Tibial artery (tissue), 4 donors: ENCODE results near the gene IGFBP4.

ENCODE experiments used
- DNase-seq, 2 donors: peaks; one replicate each; pipeline ENCODE4 v3.0.0-alpha.2; 2019
- H3K27ac ChIP-seq, 2 donors: fragments of 200-600 bp; sonication (generic) in 1 of 2; 1 replicate in 1 of 2; 2 replicates in 1 of 2; pipeline ENCODE4 v1.5.1; 2018 to 2019; ENCODE audit warnings: mild to moderate bottlenecking in 1 of 2
- H3K27me3 ChIP-seq, 2 donors: fragments of 200-600 bp; sonication (generic) in 1 of 2; one replicate each; pipeline versions ENCODE4 v1.5.1 to v1.6.0; 2016 to 2019
- H3K36me3 ChIP-seq, 3 donors: fragments of 200-600 bp; sonication (generic) in 2 of 3; one replicate each; pipeline ENCODE4 v1.5.1; 2016 to 2019; ENCODE audit warnings: mild to moderate bottlenecking in 2 of 3
- H3K4me1 ChIP-seq, 4 donors: fragments of 200-600 bp; sonication (generic) in 2 of 4; 1 replicate in 3 of 4; 2 replicates in 1 of 4; pipeline ENCODE4 v1.5.1; 2016 to 2019
- H3K4me3 ChIP-seq, 2 donors: fragments of 200-600 bp; sonication (generic) in 1 of 2; 1 replicate in 1 of 2; 2 replicates in 1 of 2; pipeline ENCODE4 v1.5.1; 2018 to 2019; ENCODE audit warnings: mild to moderate bottlenecking in 2 of 2
- H3K9me3 ChIP-seq, 3 donors: fragments of 200-600 bp; sonication (generic) in 1 of 3; one replicate each; pipeline ENCODE4 v1.5.1; 2016 to 2019
- intact Hi-C: fragments of 100-400 bp; cut with DNase I; formaldehyde crosslinking; loops from one replicate; pipeline ENCODE4 v1.15.0; 2023; ENCODE audit warnings: low total_unique reads
- TF ChIP-seq, protein P1 (sequence below), 2 experiments: fragments of 200-600 bp in 1 of 2; fragments of 450-650 bp in 1 of 2; IDR thresholded peaks; one replicate each; pipeline ENCODE4 v1.5.1; 2017 to 2019; ENCODE audit warnings: antibody characterized with exemption in 2 of 2, mild to moderate bottlenecking in 1 of 2, moderate library complexity in 1 of 2

The IGFBP4 gene

GRCh38 chr17:40433551-40434415 is 9.5 kb upstream of the IGFBP4 start:
- Histone ChIP-seq H3K27me3 (no peaks in the 10 kb centered on the region), H3K4me1 (peaks cover 0 to 19% (median 11%) of the 10 kb centered on the region in 4 donors), H3K4me3 (no peak overlapping the region), H3K36me3 (no peaks in the 10 kb centered on the region), H3K9me3 (no peaks in the 10 kb centered on the region), H3K27ac (peak overlapping the region; percentile 26 to 62)
- peak in 1 of 2 donors; percentile 49 for DNase-seq
- intact Hi-C loops = no loop called here
- TF ChIP-seq, protein P1, sequence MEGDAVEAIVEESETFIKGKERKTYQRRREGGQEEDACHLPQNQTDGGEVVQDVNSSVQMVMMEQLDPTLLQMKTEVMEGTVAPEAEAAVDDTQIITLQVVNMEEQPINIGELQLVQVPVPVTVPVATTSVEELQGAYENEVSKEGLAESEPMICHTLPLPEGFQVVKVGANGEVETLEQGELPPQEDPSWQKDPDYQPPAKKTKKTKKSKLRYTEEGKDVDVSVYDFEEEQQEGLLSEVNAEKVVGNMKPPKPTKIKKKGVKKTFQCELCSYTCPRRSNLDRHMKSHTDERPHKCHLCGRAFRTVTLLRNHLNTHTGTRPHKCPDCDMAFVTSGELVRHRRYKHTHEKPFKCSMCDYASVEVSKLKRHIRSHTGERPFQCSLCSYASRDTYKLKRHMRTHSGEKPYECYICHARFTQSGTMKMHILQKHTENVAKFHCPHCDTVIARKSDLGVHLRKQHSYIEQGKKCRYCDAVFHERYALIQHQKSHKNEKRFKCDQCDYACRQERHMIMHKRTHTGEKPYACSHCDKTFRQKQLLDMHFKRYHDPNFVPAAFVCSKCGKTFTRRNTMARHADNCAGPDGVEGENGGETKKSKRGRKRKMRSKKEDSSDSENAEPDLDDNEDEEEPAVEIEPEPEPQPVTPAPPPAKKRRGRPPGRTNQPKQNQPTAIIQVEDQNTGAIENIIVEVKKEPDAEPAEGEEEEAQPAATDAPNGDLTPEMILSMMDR (IDR thresholded peaks at IDR 0.05) = peak; percentile 13 to 40

DNA sequence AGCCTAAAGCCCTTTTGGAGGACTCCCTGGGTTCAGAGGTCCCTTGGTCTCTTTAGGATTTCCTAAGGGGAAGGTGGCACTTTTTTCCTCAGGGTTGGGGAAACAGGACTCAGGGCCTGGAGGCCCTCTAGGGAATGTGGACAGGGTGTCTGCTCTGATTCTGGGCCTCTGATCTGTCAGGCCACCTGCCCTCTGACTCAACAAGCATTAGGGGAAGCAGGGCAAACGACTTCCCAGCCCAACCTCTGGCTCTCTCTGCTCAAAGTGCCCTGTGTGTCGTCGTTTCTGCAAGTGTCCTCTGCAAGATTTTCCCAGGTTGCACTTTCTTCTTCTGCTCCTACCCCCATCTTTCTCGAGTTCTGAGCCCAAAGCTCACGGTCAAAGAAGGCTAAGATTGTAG is 6.6 kb upstream of the IGFBP4 start:
- peak in 1 of 2 donors; percentile 25 for DNase-seq
- H3K4me1 ChIP-seq = peaks cover 0 to 21% (median 13%) of the 10 kb centered on the region in 4 donors
- no peaks in the 10 kb centered on the region for H3K9me3 ChIP-seq
- TF ChIP-seq, protein P1 (IDR thresholded peaks at IDR 0.05) = no peak
- H3K27me3 ChIP-seq = no peaks in the 10 kb centered on the region
- intact Hi-C loops = no loop called here
- H3K36me3 ChIP-seq = no peaks in the 10 kb centered on the region
- no peak overlapping the region for H3K4me3 ChIP-seq
- H3K27ac ChIP-seq = no peak overlapping the region

DNA sequence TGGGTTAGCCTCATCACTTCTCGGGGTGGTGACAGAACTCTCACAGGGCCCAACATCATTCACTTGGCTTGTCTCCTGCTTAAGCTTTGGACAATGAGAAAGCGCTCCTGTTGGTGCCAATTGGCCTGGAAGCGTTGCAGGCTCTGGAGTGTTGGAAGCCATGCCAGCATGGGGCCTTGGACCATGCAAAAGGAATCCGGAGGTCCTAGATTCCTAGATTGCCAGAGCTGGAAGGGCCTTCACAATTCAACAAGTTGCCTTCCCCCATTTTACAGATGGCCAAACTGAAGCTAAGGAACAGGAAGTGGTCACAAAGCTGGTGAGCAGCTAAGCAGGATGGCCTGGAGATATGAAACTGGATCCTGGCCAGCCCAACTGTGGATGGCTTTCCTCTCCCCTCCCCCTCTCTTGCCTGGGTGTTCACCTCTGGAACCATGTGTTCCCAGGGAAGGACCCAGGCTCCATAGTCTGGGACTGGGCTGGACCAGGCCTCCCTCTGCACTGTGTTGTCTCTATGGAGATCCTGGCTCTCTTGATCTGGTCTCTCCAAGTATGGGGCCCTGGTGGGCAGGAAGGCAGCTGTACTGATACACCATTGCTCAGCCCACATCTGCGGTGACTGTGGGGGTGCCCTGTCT is 6.0 kb upstream of the IGFBP4 start:
- H3K27ac ChIP-seq = no peak overlapping the region
- intact Hi-C loops = no loop called here

GRCh38 chr17:40440166-40440565 is 3.1 kb upstream of the IGFBP4 start:
- no peaks in the 10 kb centered on the region for H3K27me3 ChIP-seq
- DNase-seq = peak in 1 of 2 donors; percentile 61
- TF ChIP-seq, protein P1 (IDR thresholded peaks at IDR 0.05) = no peak

More for the DNA sequence above, 6.0 kb upstream of the IGFBP4 start:
- H3K9me3 ChIP-seq = no peaks in the 10 kb centered on the region
- peaks cover 0 to 23% (median 16%) of the 10 kb centered on the region in 4 donors for H3K4me1 ChIP-seq
- peak in 1 of 2 donors; percentile 48 for DNase-seq
- TF ChIP-seq, protein P1 (IDR thresholded peaks at IDR 0.05) = no peak
- no peaks in the 10 kb centered on the region for H3K27me3 ChIP-seq
- H3K36me3 ChIP-seq = no peaks in the 10 kb centered on the region
- H3K4me3 ChIP-seq = no peak overlapping the region

GRCh38 chr17:40442392-40443195 is 656 bp upstream of the IGFBP4 start:
- Histone ChIP-seq H3K4me1 (peaks cover 0 to 49% (median 37%) of the 10 kb centered on the region in 4 donors), H3K36me3 (no peaks in the 10 kb centered on the region), H3K27ac (peak overlapping the region; percentile 94), H3K4me3 (peak overlapping the region; percentile 59 to 67), H3K27me3 (no peaks in the 10 kb centered on the region), H3K9me3 (no peaks in the 10 kb centered on the region)
- TF ChIP-seq, protein P1 (IDR thresholded peaks at IDR 0.05) = peak in 1 of 2 experiments; percentile 35
- intact Hi-C loops = loop anchor here (5.0 kb wide), 2 partner anchors 90 to 115 kb away; no protein-coding TSS in a partner anchor
- DNase-seq = peak; percentile 55 to 86

More at GRCh38 chr17:40440166-40440565, 3.1 kb upstream of the IGFBP4 start:
- intact Hi-C loops = loop anchor here (5.0 kb wide), 2 partner anchors 92 to 117 kb away; no protein-coding TSS in a partner anchor
- H3K4me1 ChIP-seq = peaks cover 0 to 33% (median 18%) of the 10 kb centered on the region in 4 donors
- no peak overlapping the region for H3K27ac ChIP-seq
- H3K4me3 ChIP-seq = no peak overlapping the region
- H3K9me3 ChIP-seq = no peaks in the 10 kb centered on the region
- no peaks in the 10 kb centered on the region for H3K36me3 ChIP-seq
